ENCODE measurements around the gene TJP3. TPM values are rescaled to one million over a fixed set of nuclear protein-coding genes. Genes with fewer than 3 reads are reported as not detected.

TJP3 gene
- total RNA-seq, 4 donors from 2014 or later = 27.3 to 60.9 (median 35.6) TPM

DNA sequence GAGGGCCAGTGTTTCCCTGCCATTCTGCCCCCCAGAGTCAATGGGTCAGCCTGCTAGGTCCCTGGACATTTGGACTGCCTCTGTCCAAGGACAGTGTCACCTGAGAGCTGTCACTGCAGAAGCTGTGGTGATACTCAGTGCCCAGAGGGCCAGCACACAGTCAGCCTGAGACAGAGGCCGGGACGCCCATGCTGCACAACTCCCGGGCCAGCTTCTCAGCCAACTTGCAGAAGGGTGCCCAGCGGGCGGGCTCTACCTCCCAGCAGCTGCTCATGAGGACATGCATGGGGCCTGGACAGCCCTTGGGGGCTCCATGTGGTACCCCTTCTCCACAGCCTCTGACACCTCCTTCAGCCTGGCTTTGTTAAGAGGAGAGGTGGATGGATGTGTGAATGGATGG is 67.6 kb downstream of the TJP3 start:
- intact Hi-C loops (cut with DNase I; ENCODE audit: low total_unique reads) = no loop called here
- TF ChIP-seq CTCF (IDR thresholded peaks at IDR 0.05) (no peak), POLR2A (IDR thresholded peaks at IDR 0.05) (no peak)
- 92 to 95% methylated on average over 5 of the region's 5 CpGs for WGBS, 2 donors
- DNase-seq (ENCODE audit: low spot score in 2 of 2) = no peak
- H3K4me3 ChIP-seq (ENCODE audit: low read depth, poor library complexity, severe bottlenecking) = no peak overlapping the region

DNA sequence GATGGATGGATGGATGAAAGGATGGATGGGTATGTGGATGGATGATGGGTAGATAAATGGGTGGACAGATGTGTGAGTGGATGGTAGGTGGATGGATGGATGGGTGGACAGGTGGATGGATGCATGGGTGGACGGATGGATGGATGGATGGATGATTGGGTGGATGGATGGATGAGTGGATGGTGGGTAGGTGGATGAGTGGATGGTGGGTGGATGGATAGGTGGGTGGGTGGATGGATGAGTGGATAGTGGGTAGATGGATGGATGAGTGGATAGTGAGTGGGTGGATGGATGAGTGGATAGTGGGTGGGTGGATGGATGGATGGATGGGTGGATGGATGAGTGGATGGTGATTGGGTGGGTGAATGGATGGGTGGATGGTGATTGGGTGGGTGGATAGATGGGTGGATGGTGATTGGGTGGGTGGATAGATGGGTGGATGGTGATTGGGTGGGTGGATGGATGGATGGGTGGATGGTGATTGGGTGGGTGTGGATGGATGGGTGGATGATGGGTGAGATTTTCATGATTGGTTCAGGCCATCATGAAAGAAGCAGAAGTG is 68.4 kb downstream of the TJP3 start:
- DNase-seq (ENCODE audit: low spot score in 2 of 2) = no peak
- TF ChIP-seq CTCF (IDR thresholded peaks at IDR 0.05) (no peak), POLR2A (IDR thresholded peaks at IDR 0.05) (no peak)
- H3K4me3 ChIP-seq (ENCODE audit: low read depth, poor library complexity, severe bottlenecking) = no peak overlapping the region
- intact Hi-C loops (cut with DNase I; ENCODE audit: low total_unique reads) = no loop called here
- WGBS, 2 donors = 75 to 93% methylated on average over 1 of the region's 1 CpG

- DNase-seq (ENCODE audit: low spot score in 2 of 2) = no peak
- intact Hi-C loops (cut with DNase I; ENCODE audit: low total_unique reads) = no loop called here
- WGBS, 2 donors = 80 to 81% methylated on average over 25 to 33 of the region's 37 CpGs
Measured at GRCh38 chr19:3778104-3778867, 70.1 kb downstream of the TJP3 start.

DNA sequence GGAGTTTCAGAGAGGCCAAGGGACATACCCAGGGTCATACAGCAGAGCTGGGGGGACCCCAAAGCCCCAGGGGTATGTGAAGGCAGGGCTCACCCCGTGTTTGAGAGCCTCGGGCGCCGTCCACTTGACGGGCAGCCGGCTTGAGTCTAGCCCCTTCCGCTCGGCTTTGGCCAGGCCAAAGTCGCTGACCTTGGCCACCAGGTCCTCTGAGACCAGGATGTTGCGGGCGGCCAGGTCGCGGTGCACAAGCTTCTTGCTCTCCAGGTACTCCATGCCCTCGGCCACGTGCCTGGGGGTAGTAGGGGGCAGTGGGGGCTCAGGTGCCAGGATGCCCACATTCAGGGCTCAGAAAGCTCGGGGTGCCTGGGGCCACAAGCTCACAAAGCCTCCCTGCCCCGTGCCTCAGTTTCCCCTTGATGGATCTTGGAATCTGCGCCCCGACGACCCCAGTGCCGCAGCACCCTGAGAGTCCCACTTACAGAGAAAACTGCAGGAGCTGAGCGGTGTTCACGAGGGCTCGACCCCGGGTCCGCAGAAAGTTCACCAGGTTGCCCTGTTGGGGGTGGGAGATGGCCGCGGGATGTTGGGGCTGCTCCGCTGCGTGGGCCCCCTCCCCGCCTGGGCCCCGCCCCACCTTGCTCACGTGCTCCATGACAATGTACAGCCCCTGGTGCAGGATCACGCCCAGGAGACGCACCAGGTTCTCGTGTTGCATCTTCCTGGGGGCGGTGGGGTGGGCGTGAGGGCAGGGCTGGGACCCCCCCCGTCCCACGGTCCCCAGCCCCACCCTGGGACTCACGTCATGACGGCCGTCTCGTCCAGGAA is 70.9 kb downstream of the TJP3 start:
- no peak for DNase-seq (ENCODE audit: low spot score in 2 of 2)
- intact Hi-C loops (cut with DNase I; ENCODE audit: low total_unique reads) = no loop called here
- no peak overlapping the region for H3K4me3 ChIP-seq (ENCODE audit: low read depth, poor library complexity, severe bottlenecking)
- WGBS, 2 donors = 64 to 66% methylated on average over 42 to 44 of the region's 44 CpGs
- TF ChIP-seq POLR2A (IDR thresholded peaks at IDR 0.05) = no peak
- TF ChIP-seq CTCF (IDR thresholded peaks at IDR 0.05) = no peak

More at GRCh38 chr19:3778104-3778867, 70.1 kb downstream of the TJP3 start:
- no peak for TF ChIP-seq POLR2A (IDR thresholded peaks at IDR 0.05)
- no peak overlapping the region for H3K4me3 ChIP-seq (ENCODE audit: low read depth, poor library complexity, severe bottlenecking)

GRCh38 chr19:3780786-3781304 is 72.7 kb downstream of the TJP3 start:
- no peak for DNase-seq (ENCODE audit: low spot score in 2 of 2)
- no peak overlapping the region for H3K4me3 ChIP-seq (ENCODE audit: low read depth, poor library complexity, severe bottlenecking)
- WGBS, 2 donors = 88 to 89% methylated on average over 9 of the region's 9 CpGs
- intact Hi-C loops (cut with DNase I; ENCODE audit: low total_unique reads) = no loop called here
- TF ChIP-seq CTCF (IDR thresholded peaks at IDR 0.05) = no peak
- no peak for TF ChIP-seq POLR2A (IDR thresholded peaks at IDR 0.05)

DNA sequence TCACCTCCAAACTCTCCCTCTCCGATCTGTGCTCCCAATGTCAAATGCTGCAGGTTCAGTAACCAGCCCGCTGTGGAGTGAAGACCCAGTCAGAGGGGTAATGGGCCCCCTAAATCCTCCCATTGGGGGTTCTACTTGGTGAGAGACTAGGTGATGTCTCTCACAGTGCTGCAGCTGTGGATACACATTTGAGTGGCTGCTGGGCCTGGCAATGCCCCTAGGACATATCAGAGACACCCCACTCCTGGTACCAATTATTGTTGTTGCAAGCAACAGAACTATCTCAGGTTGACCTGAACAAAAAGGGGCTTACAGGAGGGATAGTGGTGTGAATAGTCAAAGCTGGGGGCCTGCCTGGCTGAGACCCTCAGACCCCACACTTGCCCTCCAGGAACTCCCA is 73.4 kb downstream of the TJP3 start:
- H3K4me3 ChIP-seq (ENCODE audit: low read depth, poor library complexity, severe bottlenecking) = no peak overlapping the region
- TF ChIP-seq POLR2A (IDR thresholded peaks at IDR 0.05) = no peak
- TF ChIP-seq CTCF (IDR thresholded peaks at IDR 0.05) = no peak
- intact Hi-C loops (cut with DNase I; ENCODE audit: low total_unique reads) = no loop called here
- 96 to 98% methylated on average over 2 of the region's 2 CpGs for WGBS, 2 donors
- no peak for DNase-seq (ENCODE audit: low spot score in 2 of 2)
